Measurements from ENCODE around the gene MSANTD2. TPM values are rescaled to one million over a fixed set of nuclear protein-coding genes. Genes with fewer than 3 reads are reported as not detected.

MSANTD2 gene
- total RNA-seq, 1 experiment from 2014 or later: 32.6 TPM

- CTCF ChIA-PET: interaction anchor here (1.4 to 1.5 kb wide), 3 partner anchors 74 to 91 kb away, joined by 3 to 50 read pairs (median 10); partner anchors contain the start of gene ESAM
- Histone ChIP-seq H3K27me3 (ENCODE audit: low read length) (peaks cover 36% of the 10 kb centered on the region), H3K4me3 (ENCODE audit: low read length) (peak overlapping the region; percentile 20), H3K27ac (ENCODE audit: low read length) (no peak overlapping the region), H3K4me2 (ENCODE audit: low read length) (peak overlapping the region; percentile 65), H3K9ac (ENCODE audit: low read length) (no peak overlapping the region), H3F3A (ENCODE audit: low read length, unreplicated experiment) (no peaks in the 10 kb centered on the region), H3K36me3 (ENCODE audit: low read depth, low read length) (no peaks in the 10 kb centered on the region), H3K79me2 (ENCODE audit: low read length) (no peaks in the 10 kb centered on the region), H3K9me3 (ENCODE audit: low read length) (no peaks in the 10 kb centered on the region), H4K20me1 (ENCODE audit: low read length) (no peaks in the 10 kb centered on the region), H3K4me1 (ENCODE audit: insufficient read depth, low read length) (peaks cover 58% of the 10 kb centered on the region), H2AFZ (ENCODE audit: low read length) (peak overlapping the region; percentile 13; the same call in 1 of the 2 replicates), H3K9me2 (replicated peaks; ENCODE audit: low read length) (no peaks in the 10 kb centered on the region)
- peak; percentile 93 for DNase-seq
- no TSS peak for BruUV-seq (replicated peaks)
- TF ChIP-seq EZH2 (IDR thresholded peaks at IDR 0.05; ENCODE audit: low read length, unreplicated experiment): no peak
- TF ChIP-seq CTCF (conservative IDR thresholded peaks at IDR 0.05; ENCODE audit: low read depth, low read length): peak; percentile 69
- TF ChIP-seq EZH2phosphoT487 (IDR thresholded peaks at IDR 0.05; ENCODE audit: borderline replicate concordance, low read length): no peak
- POLR2A ChIA-PET (ENCODE audit: unreplicated experiment): interaction anchor here (1.0 kb wide), 1 partner anchor 38 kb away, joined by 3 read pairs; the partner anchor contains the start of gene MSANTD2
- peak; percentile 21 for ATAC-seq
- intact Hi-C loops (cut with micrococcal nuclease): loop anchor here (1.0 kb wide), 9 partner anchors 30 to 193 kb away; partner anchors contain the start of genes CCDC15, SIAE and SPA17
These were observed 37.3 kb upstream of the MSANTD2 start for GRCh38 chr11:124837491-124837856.

GRCh38 chr11:124835918-124836317, 35.7 kb upstream of the MSANTD2 start:
- H3K9ac ChIP-seq (ENCODE audit: low read length): no peak overlapping the region; the same call in 1 of the 2 replicates
- peaks cover 21% of the 10 kb centered on the region for H3K27me3 ChIP-seq (ENCODE audit: low read length)
- CTCF ChIA-PET: interaction anchor here (0.7 to 1.5 kb wide), 6 partner anchors 36 to 1223 kb away, joined by 3 to 50 read pairs (median 10); partner anchors contain the start of genes ESAM and MSANTD2

More at GRCh38 chr11:124835918-124836317, 35.7 kb upstream of the MSANTD2 start:
- no peaks in the 10 kb centered on the region for H4K20me1 ChIP-seq (ENCODE audit: low read length)
- no TSS peak for BruUV-seq (replicated peaks)
- POLR2A ChIA-PET (ENCODE audit: unreplicated experiment): interaction anchor here (0.6 kb wide), 3 partner anchors 13 to 73 kb away, joined by 3 to 4 read pairs (median 3); no protein-coding TSS in a partner anchor
- TF ChIP-seq EZH2 (IDR thresholded peaks at IDR 0.05; ENCODE audit: low read length, unreplicated experiment) (no peak), EZH2phosphoT487 (IDR thresholded peaks at IDR 0.05; ENCODE audit: borderline replicate concordance, low read length) (no peak), CTCF (conservative IDR thresholded peaks at IDR 0.05; ENCODE audit: low read depth, low read length) (no peak)
- intact Hi-C loops (cut with micrococcal nuclease): no loop called here
- H3K27ac ChIP-seq (ENCODE audit: low read length): peak overlapping the region; percentile 57
- no peaks in the 10 kb centered on the region for H3K9me2 ChIP-seq (replicated peaks; ENCODE audit: low read length)
- DNase-seq: peak; percentile 6
- H3K4me2 ChIP-seq (ENCODE audit: low read length): peak overlapping the region; percentile 40
- H3F3A ChIP-seq (ENCODE audit: low read length, unreplicated experiment): no peaks in the 10 kb centered on the region
- no peaks in the 10 kb centered on the region for H3K36me3 ChIP-seq (ENCODE audit: low read depth, low read length)
- no peaks in the 10 kb centered on the region for H3K79me2 ChIP-seq (ENCODE audit: low read length)
- H3K9me3 ChIP-seq (ENCODE audit: low read length): no peaks in the 10 kb centered on the region
- peak overlapping the region; percentile 74 for H2AFZ ChIP-seq (ENCODE audit: low read length)
- no peak for ATAC-seq
- H3K4me1 ChIP-seq (ENCODE audit: insufficient read depth, low read length): peaks cover 57% of the 10 kb centered on the region
- no peak overlapping the region for H3K4me3 ChIP-seq (ENCODE audit: low read length)

All from PC-3 (cell line).